GM12865 (cell line): ENCODE results near the gene SUOX.
"Not testable (repeated sequence)": the region's sequence is repeated elsewhere in the genome, so short reads cannot be mapped to it uniquely, and the experiment has no call there.

Experiments
- DNase-seq: peaks from one replicate; pipeline ENCODE4 v3.0.0; 2010; ENCODE audit warnings: low read depth
- H3K4me3 ChIP-seq: 2 replicates; pipeline ENCODE4 v1.5.1; 2011; ENCODE audit warnings: mild to moderate bottlenecking, low read depth, low read length, control low read depth
- TF ChIP-seq, protein P1 (sequence below): IDR thresholded peaks from 2 replicates; pipeline ENCODE4 v1.5.1; 2011; ENCODE audit warnings: low read length, control low read depth, low read depth, inconsistent platforms; ENCODE audit not compliant: insufficient read depth; ENCODE audit errors: missing control alignments

Gene SUOX

DNA sequence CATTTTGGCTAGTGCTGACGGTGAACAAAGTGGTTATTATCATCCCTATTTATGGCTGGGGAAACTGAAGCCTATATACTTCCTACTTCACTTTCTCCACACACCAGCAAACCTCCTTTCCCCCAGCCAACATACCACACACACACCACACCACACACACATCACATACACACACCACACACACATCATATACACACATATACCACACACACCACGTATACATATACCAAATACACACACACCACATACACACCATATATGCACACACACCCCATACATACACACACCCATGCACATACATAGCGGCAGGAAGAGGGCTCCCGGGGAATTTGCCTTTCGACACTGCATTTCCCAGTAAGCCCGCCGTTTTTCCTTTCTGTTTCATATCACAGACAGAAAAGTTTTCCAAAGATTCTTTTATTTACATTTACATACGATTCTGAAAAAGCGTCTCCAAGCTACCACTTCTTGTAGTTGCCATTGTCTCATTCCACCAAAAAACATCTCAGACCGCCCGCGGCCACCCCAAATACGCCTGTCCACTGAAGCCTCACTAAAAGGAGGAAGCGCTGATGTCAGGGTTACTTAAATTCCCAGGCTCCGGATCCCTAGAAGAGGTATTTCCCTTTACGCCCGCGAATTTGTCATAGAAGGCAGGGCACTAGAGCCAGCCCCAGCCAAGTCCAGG, 24.0 kb upstream of the SUOX start:
- TF ChIP-seq, protein P1, sequence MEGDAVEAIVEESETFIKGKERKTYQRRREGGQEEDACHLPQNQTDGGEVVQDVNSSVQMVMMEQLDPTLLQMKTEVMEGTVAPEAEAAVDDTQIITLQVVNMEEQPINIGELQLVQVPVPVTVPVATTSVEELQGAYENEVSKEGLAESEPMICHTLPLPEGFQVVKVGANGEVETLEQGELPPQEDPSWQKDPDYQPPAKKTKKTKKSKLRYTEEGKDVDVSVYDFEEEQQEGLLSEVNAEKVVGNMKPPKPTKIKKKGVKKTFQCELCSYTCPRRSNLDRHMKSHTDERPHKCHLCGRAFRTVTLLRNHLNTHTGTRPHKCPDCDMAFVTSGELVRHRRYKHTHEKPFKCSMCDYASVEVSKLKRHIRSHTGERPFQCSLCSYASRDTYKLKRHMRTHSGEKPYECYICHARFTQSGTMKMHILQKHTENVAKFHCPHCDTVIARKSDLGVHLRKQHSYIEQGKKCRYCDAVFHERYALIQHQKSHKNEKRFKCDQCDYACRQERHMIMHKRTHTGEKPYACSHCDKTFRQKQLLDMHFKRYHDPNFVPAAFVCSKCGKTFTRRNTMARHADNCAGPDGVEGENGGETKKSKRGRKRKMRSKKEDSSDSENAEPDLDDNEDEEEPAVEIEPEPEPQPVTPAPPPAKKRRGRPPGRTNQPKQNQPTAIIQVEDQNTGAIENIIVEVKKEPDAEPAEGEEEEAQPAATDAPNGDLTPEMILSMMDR, result no peak
- H3K4me3 ChIP-seq, result peak overlapping the region; percentile 74
- DNase-seq, result peak; percentile 44

DNA sequence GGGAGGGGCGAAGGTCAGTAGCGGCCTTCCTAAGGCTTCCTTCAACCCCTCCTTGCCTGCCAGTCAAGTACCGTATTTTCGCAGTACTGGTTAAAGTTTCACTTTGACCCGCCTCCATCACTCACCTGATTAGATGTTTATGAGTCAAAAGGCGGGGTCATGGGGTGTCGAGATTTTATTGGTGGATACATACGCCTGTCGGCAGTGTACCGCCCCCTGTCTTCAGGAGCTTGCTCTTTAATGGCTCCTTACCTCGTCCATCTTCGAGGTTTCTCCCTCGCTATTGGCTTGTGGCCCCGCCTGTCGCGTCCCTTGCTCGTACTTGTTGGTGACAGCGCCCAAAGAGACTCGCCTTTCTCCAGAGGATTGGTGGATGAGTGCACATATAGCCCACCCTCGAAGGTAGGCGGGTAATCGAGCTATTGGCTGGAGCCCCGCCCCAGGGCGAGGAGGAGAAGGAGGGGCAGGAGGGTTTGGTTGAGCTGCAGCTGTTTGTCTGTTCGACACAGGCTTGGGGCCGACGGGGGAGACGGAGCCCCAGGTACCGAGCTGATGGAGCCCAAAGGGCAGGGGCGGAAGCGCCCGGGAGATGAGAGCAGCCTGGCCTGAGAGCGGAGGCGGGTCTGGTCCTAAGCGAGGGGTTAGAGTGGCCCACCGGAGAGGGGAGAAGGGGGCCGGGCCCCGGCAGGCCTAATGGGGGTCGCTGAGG, 23.3 kb upstream of the SUOX start, which contains the start of gene RAB5B:
Gene RAB5B (plus strand): TSS at position 480 of the 709 bp plus-strand sequence. CDS start 12,883 bp downstream, outside the sequence.
- DNase-seq, result peak; percentile 100
- TF ChIP-seq, protein P1, result no peak
- H3K4me3 ChIP-seq, result peak within 1 kb of the TSS; percentile 88

DNA sequence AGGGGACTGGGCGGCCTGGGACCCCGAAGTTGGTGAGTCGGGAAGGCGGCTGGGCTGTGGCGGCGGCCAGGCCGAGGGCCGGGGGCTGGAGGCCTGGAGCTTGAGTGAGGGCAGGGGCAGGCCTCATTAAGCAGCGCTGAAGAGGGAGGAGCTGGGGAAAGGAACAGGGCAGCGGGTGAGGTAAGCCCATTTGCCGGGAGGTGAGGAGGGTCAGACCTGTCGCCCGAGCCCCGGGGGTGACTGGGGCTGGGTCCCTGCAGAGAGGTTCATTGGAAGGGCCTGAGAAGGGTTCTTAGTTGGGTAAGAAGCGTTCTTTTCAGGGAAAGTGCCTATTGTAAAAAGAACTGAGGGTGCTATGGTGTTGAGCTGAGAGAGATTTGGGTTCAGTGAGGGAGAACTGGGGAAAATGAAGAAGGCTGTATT, 22.8 kb upstream of the SUOX start:
- DNase-seq, result peak; percentile 59
- H3K4me3 ChIP-seq, result peak overlapping the region; percentile 88
- TF ChIP-seq, protein P1, result no peak

DNA sequence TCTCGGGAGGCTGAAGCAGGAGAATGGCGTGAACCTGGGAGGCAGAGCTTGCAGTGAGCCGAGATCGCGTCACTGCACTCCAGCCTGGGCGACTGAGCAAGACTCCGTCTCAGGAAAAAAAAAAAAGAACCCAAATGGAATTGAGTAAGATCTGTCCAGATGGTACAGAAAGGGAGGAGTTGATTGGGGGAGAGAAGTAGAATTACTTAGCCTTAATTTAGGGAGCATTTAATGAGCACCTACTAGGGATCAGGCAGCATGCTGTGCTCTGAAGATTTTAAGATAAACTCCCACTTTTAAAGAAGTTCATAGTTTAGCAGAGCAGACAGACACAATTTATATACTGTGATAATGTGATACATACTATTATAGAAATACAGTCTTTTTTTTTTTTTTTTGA, 18.7 kb upstream of the SUOX start:
- TF ChIP-seq, protein P1, result no peak
- H3K4me3 ChIP-seq, result no peak overlapping the region
- DNase-seq, result no peak

DNA sequence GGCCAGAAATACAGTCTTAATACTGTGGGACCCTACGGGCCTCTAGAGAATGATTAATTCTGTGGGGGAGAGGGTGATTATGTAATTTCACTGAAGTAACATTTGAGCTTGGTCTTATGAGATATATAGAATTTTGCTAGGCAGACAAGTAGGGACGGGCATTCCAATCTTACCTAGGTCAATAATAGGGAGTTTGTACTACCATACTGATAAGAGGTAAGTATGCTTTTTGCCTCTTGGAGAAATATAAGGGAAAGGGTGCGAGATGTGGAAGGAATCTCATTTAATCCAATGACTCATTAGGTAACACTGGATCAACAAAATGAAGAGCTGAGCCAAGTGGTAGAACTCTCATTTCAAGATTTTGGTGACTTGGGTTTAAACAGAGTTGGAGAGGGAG, 18.0 kb upstream of the SUOX start:
- H3K4me3 ChIP-seq, result no peak overlapping the region
- no peak for DNase-seq
- TF ChIP-seq, protein P1, result no peak

DNA sequence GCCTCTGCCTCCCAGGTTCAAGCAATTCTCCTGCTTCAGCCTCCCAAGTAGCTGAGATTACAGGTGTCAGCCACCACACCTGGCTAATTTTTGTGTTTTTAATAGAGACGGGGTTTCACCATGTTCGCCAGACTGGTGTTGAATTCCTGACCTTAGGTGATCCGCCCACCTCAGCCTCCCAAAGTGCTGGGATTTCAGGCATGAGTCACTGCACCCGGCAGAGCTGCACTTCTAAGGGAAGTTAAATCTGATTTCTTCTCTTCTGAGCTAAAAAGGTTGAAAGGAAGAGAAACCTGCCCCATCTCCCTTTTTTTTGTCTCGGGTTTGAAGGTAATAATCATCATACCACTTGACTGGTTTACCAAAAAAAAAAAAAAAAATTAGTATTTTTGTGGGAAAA, 15.2 kb upstream of the SUOX start:
- not testable (repeated sequence) for H3K4me3 ChIP-seq, DNase-seq

DNA sequence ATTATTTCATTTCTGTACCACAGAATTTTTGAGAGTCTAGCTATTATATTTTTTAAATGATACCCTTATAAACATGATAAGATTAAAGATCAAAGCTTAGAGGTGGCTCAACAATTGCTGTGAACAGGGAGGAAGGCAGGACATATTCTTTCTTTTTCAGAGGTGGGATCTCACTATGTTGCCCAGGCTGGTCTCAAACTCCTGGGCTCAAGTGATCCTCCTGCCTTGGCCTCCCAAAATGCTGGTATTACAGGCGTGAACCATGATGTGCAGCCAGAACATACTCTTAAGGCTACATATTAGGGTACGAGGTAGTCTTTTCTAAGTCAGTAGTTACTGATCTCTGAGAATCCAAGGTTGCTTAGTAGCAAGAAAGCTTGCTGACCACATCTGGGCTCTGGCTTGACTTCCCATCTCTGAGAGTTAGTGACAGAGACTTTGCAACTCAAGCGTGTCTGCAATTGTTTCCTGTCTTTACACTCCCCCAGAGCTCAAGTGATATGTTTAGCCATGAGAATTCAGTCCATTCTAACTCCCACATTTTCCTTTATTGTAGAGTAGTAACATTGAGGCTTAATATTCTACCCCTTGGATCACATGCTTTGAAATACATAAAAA, 14.6 kb upstream of the SUOX start:
- no peak overlapping the region for H3K4me3 ChIP-seq
- TF ChIP-seq, protein P1, result no peak
- peak; percentile 69 for DNase-seq
